Pancreas (tissue), 10 donors: ENCODE data around the gene SCTR. TPM values are rescaled to one million over a fixed set of nuclear protein-coding genes. Genes with fewer than 3 reads are reported as not detected.
A peak's percentile ranks its signal among the peaks of the same experiment; 100 is the strongest.

Experiments
- ATAC-seq, 4 donors: fragments of 200-7000 bp; cut with Tn5 transposase; one replicate each; pipeline versions ENCODE4 v1.8.0 to v1.9.1; 2020; ENCODE audit warnings: mild to moderate bottlenecking in 4 of 4, moderate library complexity in 4 of 4
- DNase-seq, 6 donors: peaks; one replicate each; pipeline ENCODE4 v3.0.0-alpha.2; 2020
- FAIRE-seq: peaks from 2 replicates; lab custom pipeline; 2012; peaks lifted over from hg19 to GRCh38; lab: Jason Lieb, UNC
- H3K27ac ChIP-seq, 4 donors: fragments of 200-600 bp; sonication (generic); 1 replicate in 3 of 4; 2 replicates in 1 of 4; pipeline versions ENCODE4 v1.5.0 to v1.8.0; 2020
- H3K27me3 ChIP-seq, 4 donors: fragments of 200-600 bp; one replicate each; pipeline ENCODE4 v1.8.0; 2021
- H3K36me3 ChIP-seq, 3 donors: fragments of 200-600 bp; sonication (generic) in 1 of 3; one replicate each; pipeline versions ENCODE4 v1.5.0 to v1.8.0; 2020 to 2021
- H3K4me1 ChIP-seq, 3 donors: fragments of 200-600 bp; one replicate each; pipeline ENCODE4 v1.8.0; 2021
- H3K4me3 ChIP-seq, 4 donors: fragments of 200-600 bp; sonication (generic) in 2 of 4; one replicate each; pipeline versions ENCODE4 v1.5.0 to v1.8.0; 2020 to 2021
- H3K9me3 ChIP-seq, 4 donors: fragments of 200-600 bp; one replicate each; pipeline ENCODE4 v1.8.0; 2021
- CTCF ChIP-seq, 4 donors: fragments of 200-600 bp; sonication (generic) in 3 of 4; IDR thresholded peaks; one replicate each; pipeline versions ENCODE4 v1.5.0 to v1.8.0; 2021; ENCODE audit warnings: antibody characterized with exemption in 4 of 4
- WGBS, 2 donors: extraction: QIAGEN DNeasy Blood & Tissue Kit; methylation state at CpG; one replicate each; pipeline ENCODE4 v1.1.7; 2013; 5-methylcytosine and 5-hydroxymethylcytosine counted together
- intact Hi-C, 3 donors: fragments of 100-400 bp; cut with DNase I; formaldehyde crosslinking; loops; one replicate each; pipeline versions ENCODE4 v1.11.1 to v1.14.2; 2022
- polyA plus RNA-seq, 2 donors: library from polyadenylated mRNA; stranded (reverse); fragments of 200-250 nt; gene quantifications; one replicate each; pipeline ENCODE4 v1.2.3, GENCODE V29; 2013
- total RNA-seq, 6 donors: library from RNA; stranded (reverse); fragmentation: NEBNext Ultra II Directional in 4 of 6; extraction: Animal tissue kit (Norgen Biotek cat#: 25700) in 4 of 6; gene quantifications; one replicate each; pipeline versions ENCODE4 v1.2.1 to v1.2.4, GENCODE V29; 2021 to 2023
- donor health status: healthy with polysubstance abuse.
- donor health status: DM: no; HTN: no; CAD: no; lungs with moderate emphysema.
- donor health status: DM: no; HTN: no; CAD: no.
- donor health status: control.
- donor health status: control.
- donor health status: Bipolar disorder and iron deficiency.
- donor health status: DM: yes; HTN: yes; CAD: no.
- donor health status: DM: no; HTN: no; CAD: no.
- donor health status: DM: no; HTN: no; CAD: no.
- donor health status: DM: yes; HTN: yes; CAD: no.

Gene SCTR
- total and polyA plus RNA-seq, 8 donors: 31.9 to 1,263 (median 84.7) TPM

GRCh38 chr2:119485336-119486110, 38.8 kb downstream of the SCTR start:
- Histone ChIP-seq H3K36me3 (no peaks in the 10 kb centered on the region), H3K9me3 (no peaks in the 10 kb centered on the region), H3K4me1 (peaks cover 54 to 73% (median 67%) of the 10 kb centered on the region in 3 donors), H3K27ac (peak overlapping the region; percentile 66 to 95 (median 86)), H3K27me3 (no peaks in the 10 kb centered on the region), H3K4me3 (no peak overlapping the region)
- intact Hi-C loops: no loop called here
- 57 to 62% methylated on average over 12 of the region's 12 CpGs for WGBS, 2 donors
- ATAC-seq (peak in 3 of 4 donors; percentile 0 to 15 (median 3)), DNase-seq (peak in 4 of 6 donors; percentile 41 to 64 (median 59)), FAIRE-seq (no peak)
- no peak for TF ChIP-seq CTCF (IDR thresholded peaks at IDR 0.05)

- H3K27ac ChIP-seq: peak overlapping the region in 3 of 4 donors; percentile 66 to 95 (median 93)
- H3K36me3 ChIP-seq: no peaks in the 10 kb centered on the region
- H3K4me1 ChIP-seq: peaks cover 57 to 70% (median 66%) of the 10 kb centered on the region in 3 donors
- no peak for FAIRE-seq
- no peak for TF ChIP-seq CTCF (IDR thresholded peaks at IDR 0.05)
- no peak for DNase-seq
- no peak for ATAC-seq
- WGBS, 2 donors: 65 to 68% methylated on average over 6 of the region's 6 CpGs
- no peaks in the 10 kb centered on the region for H3K9me3 ChIP-seq
- H3K27me3 ChIP-seq: no peaks in the 10 kb centered on the region
- H3K4me3 ChIP-seq: no peak overlapping the region
- intact Hi-C loops: no loop called here
Measured at GRCh38 chr2:119484834-119485233, 39.4 kb downstream of the SCTR start.

- intact Hi-C loops: no loop called here
- H3K27ac ChIP-seq: peak overlapping the region in 3 of 4 donors; percentile 42 to 95 (median 93)
- DNase-seq: no peak
- no peak for FAIRE-seq
- no peak overlapping the region for H3K4me3 ChIP-seq
- no peak for ATAC-seq
- no peak for TF ChIP-seq CTCF (IDR thresholded peaks at IDR 0.05)
- 86 to 91% methylated on average over 11 of the region's 11 CpGs for WGBS, 2 donors
- H3K27me3 ChIP-seq: no peaks in the 10 kb centered on the region
- H3K4me1 ChIP-seq: peaks cover 49 to 63% (median 58%) of the 10 kb centered on the region in 3 donors
- H3K9me3 ChIP-seq: no peaks in the 10 kb centered on the region
- no peaks in the 10 kb centered on the region for H3K36me3 ChIP-seq
Measured at GRCh38 chr2:119483896-119484718, 40.2 kb downstream of the SCTR start.

GRCh38 chr2:119483395-119483753, 40.9 kb downstream of the SCTR start:
- Histone ChIP-seq H3K36me3 (no peaks in the 10 kb centered on the region), H3K4me3 (peak overlapping the region in 1 of 4 donors; percentile 4), H3K4me1 (peaks cover 43 to 56% (median 51%) of the 10 kb centered on the region in 3 donors), H3K27ac (peak overlapping the region; percentile 36 to 95 (median 68)), H3K27me3 (no peaks in the 10 kb centered on the region), H3K9me3 (no peaks in the 10 kb centered on the region)
- intact Hi-C loops: no loop called here
- FAIRE-seq (no peak), DNase-seq (no peak), ATAC-seq (no peak)
- 64 to 68% methylated on average over 5 of the region's 5 CpGs for WGBS, 2 donors
- TF ChIP-seq CTCF (IDR thresholded peaks at IDR 0.05): no peak
